Embryonic facial prominence (tissue), 1 donor: ENCODE measurements around the gene KRTAP10-1.
"Not testable (repeated sequence)": the region's sequence is repeated elsewhere in the genome, so short reads cannot be mapped to it uniquely, and the experiment has no call there.

Experiments
- DNase-seq: peaks from one replicate; pipeline ENCODE4 v3.0.0-alpha.2; 2016; ENCODE audit errors: extremely low spot score

KRTAP10-1 gene

DNA sequence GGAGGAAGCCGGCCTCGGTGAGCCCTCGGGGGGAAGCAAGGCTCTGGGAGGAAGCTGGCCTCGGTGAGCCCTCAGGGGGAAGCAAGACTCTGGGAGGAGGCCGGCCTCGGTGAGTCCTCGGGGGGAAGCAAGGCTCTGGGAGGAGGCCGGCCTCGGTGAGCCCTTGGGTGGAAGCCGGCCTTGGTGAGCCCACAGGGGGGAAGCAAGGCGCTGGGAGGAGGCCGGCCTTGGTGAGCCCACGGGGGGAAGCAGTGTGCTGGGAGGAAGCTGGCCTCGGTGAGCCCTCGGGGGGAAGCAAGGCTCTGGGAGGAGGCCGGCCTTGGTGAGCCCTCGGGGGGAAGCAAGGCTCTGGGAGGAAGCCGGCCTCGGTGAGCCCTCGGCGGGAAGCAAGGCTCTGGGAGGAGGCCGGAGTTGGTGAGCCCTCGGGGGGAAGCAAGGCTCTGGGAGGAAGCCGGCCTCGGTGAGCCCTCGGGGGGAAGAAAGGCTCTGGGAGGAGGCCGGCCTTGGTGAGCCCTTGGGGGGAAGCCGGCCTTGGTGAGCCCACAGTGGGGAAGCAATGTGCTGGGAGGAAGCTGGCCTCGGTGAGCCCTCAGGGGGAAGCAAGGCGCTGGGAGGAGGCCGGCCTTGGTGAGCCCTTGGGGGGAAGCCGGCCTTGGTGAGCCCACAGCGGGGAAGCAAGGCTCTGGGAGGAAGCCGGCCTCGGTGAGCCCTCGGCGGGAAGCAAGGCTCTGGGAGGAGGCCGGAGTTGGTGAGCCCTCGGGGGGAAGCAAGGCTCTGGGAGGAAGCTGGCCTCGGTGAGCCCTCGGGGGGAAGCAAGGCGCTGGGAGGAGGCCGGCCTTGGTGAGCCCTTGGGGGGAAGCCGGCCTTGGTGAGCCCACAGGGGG lies 36.7 kb downstream of the KRTAP10-1 start:
- not testable (repeated sequence) for DNase-seq

- DNase-seq, result no peak
Measured at GRCh38 chr21:44502171-44502958, 37.6 kb downstream of the KRTAP10-1 start.

DNA sequence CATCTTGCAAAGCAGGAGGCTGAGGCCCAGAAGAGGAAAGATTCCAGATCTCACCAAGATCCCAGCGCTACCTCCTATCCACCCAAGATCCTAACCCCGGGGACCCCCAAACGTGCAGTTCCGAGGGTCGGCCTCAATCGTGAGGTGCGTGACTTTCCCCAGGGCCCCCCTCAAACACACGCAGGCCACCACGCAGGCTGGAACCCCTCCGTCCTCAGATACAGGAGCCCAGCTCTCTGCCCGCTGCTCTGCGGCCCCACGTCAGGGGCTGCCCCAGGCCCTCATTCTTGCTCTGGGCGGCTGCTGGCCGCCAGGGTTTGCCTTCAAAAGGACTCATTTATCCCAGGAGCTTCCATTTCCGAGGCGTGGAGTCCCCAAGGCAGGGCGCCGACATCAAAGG lies 39.9 kb downstream of the KRTAP10-1 start:
- no peak for DNase-seq

DNA sequence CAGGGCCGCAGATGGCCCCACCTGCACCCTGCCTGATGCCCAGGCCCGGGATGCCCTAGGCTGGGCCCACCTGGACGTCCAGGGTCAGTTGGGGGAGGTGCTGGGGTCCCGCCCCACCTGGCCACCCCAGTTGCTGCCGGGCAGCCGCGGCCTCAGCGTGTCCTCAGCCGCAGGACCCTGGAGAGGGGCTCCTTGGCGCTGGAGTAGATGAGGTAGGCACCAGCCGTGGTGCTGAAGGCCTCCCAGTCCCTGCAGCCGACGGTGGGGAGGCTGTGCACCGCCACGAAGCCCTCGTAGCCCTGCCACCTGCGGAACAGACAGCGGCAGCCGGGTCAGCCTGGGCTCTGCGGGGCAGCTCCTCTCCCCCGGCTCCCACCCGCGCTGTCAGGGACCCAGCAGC lies 40.4 kb downstream of the KRTAP10-1 start:
- no peak for DNase-seq

- no peak for DNase-seq
Measured at GRCh38 chr21:44499211-44499560, 40.8 kb downstream of the KRTAP10-1 start.

DNA sequence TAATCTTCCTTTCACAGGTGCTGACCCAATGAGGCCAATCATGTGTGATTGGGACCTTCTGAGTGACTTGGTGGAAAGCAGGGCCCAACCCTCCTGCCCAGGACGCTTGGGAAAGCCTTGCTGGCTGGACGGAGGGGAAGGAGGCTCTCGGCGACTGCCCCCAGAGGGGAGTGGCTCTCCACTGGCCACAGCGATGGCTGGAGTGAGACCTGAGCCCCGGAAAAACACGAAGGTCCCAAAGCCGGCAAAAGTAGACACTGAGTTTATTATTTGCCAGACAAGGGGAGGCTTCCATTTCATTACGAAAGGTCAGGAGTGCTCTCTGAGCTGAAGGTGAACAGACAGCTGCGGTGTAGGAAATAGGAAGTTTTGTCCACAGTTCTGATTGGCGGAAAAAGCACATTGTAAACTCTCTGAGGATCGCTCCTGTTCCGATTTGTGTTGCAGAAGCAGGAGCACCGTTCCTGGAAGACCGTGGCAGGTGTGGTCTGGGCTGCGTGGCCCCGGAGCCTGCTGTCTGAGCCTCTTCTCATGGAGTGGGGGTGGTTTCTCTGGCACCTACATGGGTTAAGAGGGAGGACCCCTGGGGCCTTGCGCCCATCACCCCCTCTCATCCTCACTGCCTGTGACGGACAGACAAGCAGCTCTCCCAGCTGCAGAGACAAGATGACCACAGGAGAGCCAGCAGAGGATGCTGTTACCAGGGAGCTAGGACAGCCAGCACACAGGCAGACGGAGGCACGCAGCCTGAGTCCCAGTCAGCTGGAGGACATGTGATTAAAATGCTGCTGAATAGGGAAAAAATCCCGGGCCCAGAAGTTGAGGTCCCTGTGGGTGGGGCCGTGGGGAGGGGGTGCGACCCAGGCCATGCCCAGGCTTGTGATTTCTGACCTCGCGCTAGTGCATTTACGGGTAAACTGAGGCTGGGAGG lies 41.5 kb downstream of the KRTAP10-1 start:
- DNase-seq, result no peak

- DNase-seq, result no peak
Measured at GRCh38 chr21:44497703-44498126, 42.3 kb downstream of the KRTAP10-1 start.

DNA sequence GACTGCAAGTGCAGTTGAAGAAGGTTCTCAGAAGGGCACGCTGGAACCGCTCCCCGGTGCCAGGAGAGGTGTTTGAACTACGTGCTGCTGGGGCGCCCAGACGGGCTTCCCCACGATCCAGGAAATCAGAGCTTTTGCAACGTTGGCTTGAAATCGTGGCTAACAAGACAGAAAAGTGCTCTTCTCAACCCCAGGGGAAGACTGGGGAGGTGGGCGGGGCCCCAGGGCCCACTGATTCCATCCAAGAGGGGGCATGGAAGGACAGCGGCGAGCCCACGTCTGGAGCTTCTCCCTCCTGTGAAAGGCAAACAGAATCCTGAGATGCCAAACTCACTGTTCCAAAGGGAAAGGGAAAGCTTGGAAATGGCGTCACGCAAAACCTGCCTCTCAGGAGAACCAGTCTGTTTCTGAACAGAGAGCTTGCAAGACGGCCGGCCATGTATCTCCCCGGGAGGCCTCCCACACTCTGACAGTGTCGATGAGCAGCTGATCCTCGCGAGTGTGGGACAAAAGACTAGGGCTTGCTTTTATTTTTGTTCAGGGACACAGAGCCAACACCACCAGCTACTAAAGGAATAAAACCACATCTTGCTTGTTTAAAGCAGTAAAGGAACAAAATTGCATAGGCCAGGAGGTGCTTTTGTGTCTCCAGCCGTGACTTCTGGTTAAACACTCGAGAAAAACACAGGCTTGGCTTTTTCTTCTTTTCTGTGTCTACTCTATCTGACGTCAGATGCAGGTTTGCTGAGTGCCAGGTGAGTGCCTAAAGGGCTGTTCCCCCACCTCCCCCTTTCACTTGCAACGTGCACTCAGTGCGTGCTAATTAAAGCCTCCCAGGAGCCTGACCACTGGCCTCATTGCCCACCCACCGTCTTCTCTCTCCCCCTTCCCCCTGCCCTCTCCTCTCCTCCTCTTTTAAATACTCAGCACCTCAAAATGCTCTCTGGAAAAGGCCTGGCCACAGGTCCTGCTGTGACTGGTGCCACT lies 43.1 kb downstream of the KRTAP10-1 start:
- DNase-seq, result no peak

GRCh38 chr21:44495611-44496563 lies 44.1 kb downstream of the KRTAP10-1 start:
- no peak for DNase-seq

DNA sequence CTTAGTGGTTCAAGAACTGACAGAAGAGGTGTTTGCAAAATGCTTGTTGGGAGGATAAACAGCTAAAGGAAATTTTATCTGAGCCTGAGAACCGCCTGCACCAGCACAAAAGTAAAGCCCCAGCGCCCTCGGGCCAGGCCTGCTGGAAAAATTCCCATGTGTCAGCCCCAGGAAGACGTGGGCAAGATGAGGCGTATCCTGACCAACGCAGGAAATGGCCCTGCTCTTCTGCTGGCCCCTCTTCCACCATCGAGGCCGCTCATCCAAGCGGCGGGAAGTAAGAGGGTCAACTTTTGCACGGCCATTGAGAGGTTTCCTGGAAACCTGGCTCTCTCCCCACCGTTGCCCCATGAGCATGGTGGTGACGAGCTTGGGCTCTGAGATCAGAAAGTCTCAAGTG lies 45.0 kb downstream of the KRTAP10-1 start:
- no peak for DNase-seq

GRCh38 chr21:44494418-44494817 lies 45.6 kb downstream of the KRTAP10-1 start:
- no peak for DNase-seq

- no peak for DNase-seq
Measured at GRCh38 chr21:44492567-44493385, 47.2 kb downstream of the KRTAP10-1 start.

DNA sequence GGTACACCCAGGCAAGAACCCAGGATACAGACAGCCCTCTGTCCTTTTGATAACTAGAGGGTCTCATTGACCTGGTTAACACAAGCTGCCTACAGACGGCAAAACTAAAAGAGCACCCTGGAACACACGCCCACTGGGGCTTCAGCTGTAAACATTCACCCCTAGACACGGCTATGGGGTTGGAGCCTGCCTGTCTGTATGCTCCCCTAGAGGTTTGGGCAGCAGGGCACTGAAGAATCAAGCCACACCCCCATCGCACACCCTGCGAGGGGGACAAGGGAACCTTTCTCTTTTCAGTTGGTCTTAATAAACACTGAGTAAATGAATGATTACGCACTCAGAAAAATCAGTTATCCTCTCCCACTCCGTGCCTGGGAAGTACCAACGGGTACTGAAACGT lies 49.2 kb downstream of the KRTAP10-1 start:
- no peak for DNase-seq

GRCh38 chr21:44490405-44490804 lies 49.6 kb downstream of the KRTAP10-1 start:
- DNase-seq, result no peak

- DNase-seq, result no peak
Measured at GRCh38 chr21:44489962-44490361, 50.0 kb downstream of the KRTAP10-1 start.
